ENCODE measurements around the gene IGFBP7. TPM values are rescaled to one million over a fixed set of nuclear protein-coding genes. Genes with fewer than 3 reads are reported as not detected.

The IGFBP7 gene
- total RNA-seq, 2 donors from 2014 or later: 58.5 to 89.5 TPM

DNA sequence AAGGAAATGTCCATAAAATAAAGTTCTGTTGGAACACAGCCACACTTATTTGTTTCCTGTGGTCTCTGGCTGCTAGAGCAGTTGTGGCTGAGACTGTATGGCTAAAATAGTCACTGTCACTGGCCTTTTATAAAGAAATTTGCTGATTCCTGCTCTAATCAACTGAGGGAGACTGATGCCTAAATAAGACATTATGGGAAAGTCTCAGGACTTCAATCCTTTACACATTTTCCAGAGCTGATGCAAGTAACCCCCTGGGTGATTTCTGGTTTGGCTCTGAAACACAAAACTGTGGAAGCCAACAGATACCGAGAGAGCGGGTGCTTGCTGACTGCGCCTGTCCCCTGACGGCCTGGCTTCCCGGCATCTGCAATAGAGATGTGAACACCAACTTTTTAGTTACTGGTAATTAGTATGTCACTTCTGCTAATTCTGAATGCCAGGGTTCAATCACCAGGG lies 67.4 kb downstream of the IGFBP7 start:
- Histone ChIP-seq H3K9me3 (no peaks in the 10 kb centered on the region), H3K27me3 (no peaks in the 10 kb centered on the region), H3K9ac (ENCODE audit: low read depth in 2 of 2, low read length in 2 of 2) (no peak overlapping the region), H3K27ac (peak overlapping the region; percentile 36), H3K4me1 (no peaks in the 10 kb centered on the region), H3K4me3 (no peak overlapping the region), H3K36me3 (no peaks in the 10 kb centered on the region)
- DNase-seq: no peak
- intact Hi-C loops (cut with DNase I): no loop called here
- TF ChIP-seq, protein P1, sequence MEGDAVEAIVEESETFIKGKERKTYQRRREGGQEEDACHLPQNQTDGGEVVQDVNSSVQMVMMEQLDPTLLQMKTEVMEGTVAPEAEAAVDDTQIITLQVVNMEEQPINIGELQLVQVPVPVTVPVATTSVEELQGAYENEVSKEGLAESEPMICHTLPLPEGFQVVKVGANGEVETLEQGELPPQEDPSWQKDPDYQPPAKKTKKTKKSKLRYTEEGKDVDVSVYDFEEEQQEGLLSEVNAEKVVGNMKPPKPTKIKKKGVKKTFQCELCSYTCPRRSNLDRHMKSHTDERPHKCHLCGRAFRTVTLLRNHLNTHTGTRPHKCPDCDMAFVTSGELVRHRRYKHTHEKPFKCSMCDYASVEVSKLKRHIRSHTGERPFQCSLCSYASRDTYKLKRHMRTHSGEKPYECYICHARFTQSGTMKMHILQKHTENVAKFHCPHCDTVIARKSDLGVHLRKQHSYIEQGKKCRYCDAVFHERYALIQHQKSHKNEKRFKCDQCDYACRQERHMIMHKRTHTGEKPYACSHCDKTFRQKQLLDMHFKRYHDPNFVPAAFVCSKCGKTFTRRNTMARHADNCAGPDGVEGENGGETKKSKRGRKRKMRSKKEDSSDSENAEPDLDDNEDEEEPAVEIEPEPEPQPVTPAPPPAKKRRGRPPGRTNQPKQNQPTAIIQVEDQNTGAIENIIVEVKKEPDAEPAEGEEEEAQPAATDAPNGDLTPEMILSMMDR (IDR thresholded peaks at IDR 0.05): no peak

DNA sequence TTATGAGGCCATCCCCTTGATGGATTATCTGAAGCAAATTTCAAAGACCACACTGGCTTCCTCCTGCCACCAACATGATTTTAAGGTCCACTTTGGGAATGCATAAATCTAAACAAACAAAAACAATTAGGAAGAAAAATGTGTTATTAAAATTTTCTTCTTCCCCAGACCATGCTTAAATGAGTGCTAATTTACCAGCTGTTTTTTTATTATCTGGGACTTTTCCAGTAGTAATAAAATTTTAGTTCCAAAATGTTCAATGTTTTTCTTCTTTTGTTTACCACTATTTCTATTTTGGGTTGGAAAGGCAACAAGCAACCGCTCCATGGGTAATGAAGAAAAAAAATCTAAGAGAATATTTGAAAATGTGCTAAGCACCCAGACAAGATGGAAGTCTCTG lies 69.2 kb downstream of the IGFBP7 start:
- intact Hi-C loops (cut with DNase I): no loop called here
- no peak overlapping the region for H3K27ac ChIP-seq
- TF ChIP-seq, protein P1 (IDR thresholded peaks at IDR 0.05): no peak
- no peaks in the 10 kb centered on the region for H3K27me3 ChIP-seq
- H3K9me3 ChIP-seq: no peaks in the 10 kb centered on the region
- H3K4me1 ChIP-seq: no peaks in the 10 kb centered on the region
- no peak overlapping the region for H3K4me3 ChIP-seq
- H3K9ac ChIP-seq (ENCODE audit: low read depth in 2 of 2, low read length in 2 of 2): no peak overlapping the region
- no peaks in the 10 kb centered on the region for H3K36me3 ChIP-seq
- DNase-seq: no peak

DNA sequence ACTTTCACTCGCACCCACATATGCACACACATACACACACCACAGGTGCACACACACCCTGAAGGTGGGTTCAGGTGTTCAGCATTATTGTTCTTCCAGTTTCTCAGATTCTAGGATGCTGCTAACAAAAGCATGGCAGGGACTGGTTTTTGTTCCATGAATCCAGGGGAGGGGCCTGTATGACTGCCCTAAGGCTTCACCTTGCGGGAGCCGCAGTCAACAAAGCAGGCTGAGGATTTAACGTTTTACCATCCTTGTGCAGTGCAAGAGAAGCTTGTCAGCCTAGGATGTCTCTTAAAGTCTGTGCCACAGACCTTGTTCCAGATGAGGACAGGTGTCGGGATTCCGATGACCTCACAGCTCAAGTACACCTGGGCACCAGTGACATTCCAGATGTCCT lies 69.7 kb downstream of the IGFBP7 start:
- H3K4me3 ChIP-seq: no peak overlapping the region
- TF ChIP-seq, protein P1 (IDR thresholded peaks at IDR 0.05): no peak
- no peak overlapping the region for H3K27ac ChIP-seq
- no peaks in the 10 kb centered on the region for H3K27me3 ChIP-seq
- H3K9me3 ChIP-seq: no peaks in the 10 kb centered on the region
- H3K36me3 ChIP-seq: no peaks in the 10 kb centered on the region
- DNase-seq: no peak
- intact Hi-C loops (cut with DNase I): no loop called here
- no peak overlapping the region for H3K9ac ChIP-seq (ENCODE audit: low read depth in 2 of 2, low read length in 2 of 2)
- H3K4me1 ChIP-seq: no peaks in the 10 kb centered on the region

DNA sequence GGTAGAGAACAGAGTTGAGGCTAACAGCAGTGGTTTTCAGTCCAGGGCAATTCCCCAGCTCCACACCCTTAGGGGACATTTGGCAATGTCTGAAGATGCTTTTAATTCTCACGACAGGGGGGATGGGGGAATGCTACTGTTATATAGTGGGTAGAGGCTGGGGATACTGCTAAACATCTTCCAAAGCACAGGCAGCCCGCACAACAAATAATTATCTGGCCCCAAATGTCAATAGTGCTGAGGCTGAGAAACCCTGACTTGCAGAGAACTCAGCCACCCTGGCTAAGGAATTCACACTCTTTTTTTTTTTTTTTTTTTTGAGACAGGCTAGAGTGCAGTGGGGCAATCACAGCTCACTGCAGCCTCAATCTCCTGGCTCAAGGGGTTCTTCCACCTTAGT lies 70.8 kb downstream of the IGFBP7 start:
- TF ChIP-seq, protein P1 (IDR thresholded peaks at IDR 0.05): no peak
- Histone ChIP-seq H3K9ac (ENCODE audit: low read depth in 2 of 2, low read length in 2 of 2) (no peak overlapping the region), H3K4me3 (no peak overlapping the region), H3K9me3 (no peaks in the 10 kb centered on the region), H3K27me3 (no peaks in the 10 kb centered on the region), H3K36me3 (no peaks in the 10 kb centered on the region), H3K27ac (no peak overlapping the region), H3K4me1 (no peaks in the 10 kb centered on the region)
- no peak for DNase-seq
- intact Hi-C loops (cut with DNase I): loop anchor here (5.0 kb wide), 1 partner anchor 123 kb away; no protein-coding TSS in a partner anchor

DNA sequence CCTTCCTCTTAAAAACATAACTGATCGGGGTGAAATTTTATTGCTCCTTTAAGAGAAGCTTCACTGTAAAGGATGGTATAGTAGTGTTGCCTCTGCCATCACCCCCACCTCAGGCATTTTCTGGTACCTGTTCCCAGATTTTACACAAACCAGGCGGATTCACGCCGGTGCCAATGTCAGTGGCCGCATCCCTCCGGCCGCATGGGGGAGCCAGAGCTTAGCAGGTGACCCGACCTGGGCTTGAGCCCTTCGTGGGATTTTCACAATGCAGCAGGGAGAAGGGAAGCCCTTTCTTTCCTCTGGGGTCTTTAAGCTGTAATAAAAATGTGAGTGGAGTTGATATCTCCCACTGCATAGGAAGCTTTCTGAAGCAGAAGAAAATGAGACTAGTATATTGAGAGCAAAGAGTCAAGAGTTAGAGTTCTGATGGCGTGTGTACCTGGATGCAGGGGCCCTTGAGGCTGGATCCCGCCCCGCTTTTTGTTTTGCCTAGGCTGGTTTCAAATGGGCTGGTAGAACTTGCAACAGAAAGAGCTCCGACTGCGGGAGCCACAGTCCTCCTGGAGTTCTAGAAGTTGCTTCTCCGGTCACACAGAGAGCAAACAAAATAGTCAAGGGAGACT lies 72.1 kb downstream of the IGFBP7 start:
- H3K9me3 ChIP-seq: no peaks in the 10 kb centered on the region
- H3K4me3 ChIP-seq: no peak overlapping the region
- H3K27ac ChIP-seq: no peak overlapping the region
- H3K27me3 ChIP-seq: no peaks in the 10 kb centered on the region
- intact Hi-C loops (cut with DNase I): loop anchor here (5.0 kb wide), 1 partner anchor 124 kb away; no protein-coding TSS in a partner anchor
- TF ChIP-seq, protein P1 (IDR thresholded peaks at IDR 0.05): peak; percentile 70
- no peak overlapping the region for H3K9ac ChIP-seq (ENCODE audit: low read depth in 2 of 2, low read length in 2 of 2)
- H3K4me1 ChIP-seq: no peaks in the 10 kb centered on the region
- DNase-seq: peak; percentile 69
- H3K36me3 ChIP-seq: no peaks in the 10 kb centered on the region
